T-helper 9 cell (primary cell): ENCODE data around the gene ARGLU1.

Source experiments
- DNase-seq: peaks from one replicate; pipeline ENCODE4 v3.0.0-alpha.2; 2020

Gene ARGLU1

DNA sequence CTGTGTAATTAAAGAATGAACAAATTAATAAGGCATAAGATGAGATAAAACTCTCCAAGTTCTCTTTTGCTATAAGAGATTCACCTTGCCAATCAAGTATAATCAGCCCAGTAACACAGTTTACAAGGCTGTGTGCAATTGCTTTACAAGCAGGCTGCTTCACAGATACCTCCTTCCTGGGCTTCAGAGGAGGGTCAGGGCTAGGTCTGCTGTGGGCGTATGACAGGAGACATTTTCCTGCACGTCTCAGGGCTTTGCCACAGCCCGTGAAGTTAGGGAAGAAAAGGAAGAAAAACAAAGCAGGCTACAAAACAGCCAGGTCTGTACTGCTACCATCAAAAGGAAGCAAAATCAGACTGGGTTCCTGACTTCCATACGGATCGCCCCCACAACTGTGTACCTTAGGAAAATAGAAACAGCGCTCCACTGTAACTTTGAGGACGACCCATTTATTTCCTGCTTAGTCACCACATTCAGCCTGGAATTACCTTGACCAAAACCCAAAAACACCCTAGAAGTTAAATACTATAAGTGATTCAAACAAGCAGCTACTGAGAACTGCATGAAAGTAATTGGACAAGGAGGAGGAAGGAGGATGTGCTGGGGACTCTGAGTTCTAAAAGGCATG is 44.9 kb downstream of the ARGLU1 start:
- no peak for DNase-seq

DNA sequence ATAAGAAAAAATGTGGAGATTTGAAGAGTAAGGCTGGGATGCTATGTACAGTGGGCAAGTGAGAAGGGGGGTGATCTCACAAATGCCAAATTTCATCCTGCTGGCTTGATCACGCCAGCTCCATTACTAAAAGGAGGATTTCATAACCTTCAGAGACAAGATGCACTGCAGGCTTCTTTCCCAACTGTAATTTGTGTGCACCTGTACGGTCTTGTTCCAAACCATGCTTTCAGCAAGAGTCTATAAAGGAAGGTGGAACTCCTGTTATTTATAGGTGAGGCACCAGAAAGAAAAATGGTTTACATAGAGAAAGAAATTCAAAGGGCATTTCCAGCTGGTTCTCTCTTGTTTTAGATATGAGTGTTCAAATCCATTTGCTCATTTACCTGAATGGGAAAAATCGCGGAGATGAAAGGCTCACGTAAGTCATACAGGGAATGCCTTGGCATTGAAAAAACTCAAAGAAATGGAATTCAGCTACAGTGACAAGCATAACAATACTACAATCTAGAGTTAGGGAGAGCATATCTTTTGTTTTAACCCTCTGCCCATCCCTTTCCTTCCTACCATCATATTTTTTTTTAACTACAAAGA is 45.7 kb downstream of the ARGLU1 start:
- DNase-seq = no peak

DNA sequence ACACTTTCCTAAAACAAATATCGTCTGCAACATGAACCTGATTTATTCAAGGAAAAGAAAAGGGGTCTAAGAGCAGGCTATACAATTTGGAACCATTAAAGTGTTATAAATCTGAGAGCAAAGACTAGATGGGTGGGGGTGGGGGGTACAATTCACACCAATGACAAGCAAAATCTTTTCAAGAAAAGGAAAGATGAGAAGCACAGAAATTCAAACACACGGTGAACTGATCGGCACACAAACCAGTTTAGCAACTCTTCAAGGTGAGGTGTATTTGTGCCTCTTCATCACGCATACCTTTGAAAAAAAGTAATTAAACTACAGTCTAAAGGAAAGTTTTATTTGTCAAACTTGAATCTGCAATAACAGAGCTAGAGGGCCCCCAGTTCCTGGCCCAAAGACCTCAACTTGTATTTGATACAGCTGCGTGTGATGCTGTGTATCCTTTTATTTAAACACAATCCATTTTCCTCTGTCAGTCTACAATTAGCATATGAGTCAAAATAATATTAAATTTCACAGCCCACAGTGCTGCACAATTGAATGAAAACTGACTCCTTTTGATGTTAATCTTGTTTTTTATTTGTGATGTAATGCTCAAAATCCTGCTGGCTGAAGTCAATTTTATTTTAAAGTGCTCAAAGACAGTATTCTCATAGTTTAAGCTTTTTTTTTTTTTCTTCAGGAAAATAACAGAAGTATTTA is 46.7 kb downstream of the ARGLU1 start:
- DNase-seq = no peak

DNA sequence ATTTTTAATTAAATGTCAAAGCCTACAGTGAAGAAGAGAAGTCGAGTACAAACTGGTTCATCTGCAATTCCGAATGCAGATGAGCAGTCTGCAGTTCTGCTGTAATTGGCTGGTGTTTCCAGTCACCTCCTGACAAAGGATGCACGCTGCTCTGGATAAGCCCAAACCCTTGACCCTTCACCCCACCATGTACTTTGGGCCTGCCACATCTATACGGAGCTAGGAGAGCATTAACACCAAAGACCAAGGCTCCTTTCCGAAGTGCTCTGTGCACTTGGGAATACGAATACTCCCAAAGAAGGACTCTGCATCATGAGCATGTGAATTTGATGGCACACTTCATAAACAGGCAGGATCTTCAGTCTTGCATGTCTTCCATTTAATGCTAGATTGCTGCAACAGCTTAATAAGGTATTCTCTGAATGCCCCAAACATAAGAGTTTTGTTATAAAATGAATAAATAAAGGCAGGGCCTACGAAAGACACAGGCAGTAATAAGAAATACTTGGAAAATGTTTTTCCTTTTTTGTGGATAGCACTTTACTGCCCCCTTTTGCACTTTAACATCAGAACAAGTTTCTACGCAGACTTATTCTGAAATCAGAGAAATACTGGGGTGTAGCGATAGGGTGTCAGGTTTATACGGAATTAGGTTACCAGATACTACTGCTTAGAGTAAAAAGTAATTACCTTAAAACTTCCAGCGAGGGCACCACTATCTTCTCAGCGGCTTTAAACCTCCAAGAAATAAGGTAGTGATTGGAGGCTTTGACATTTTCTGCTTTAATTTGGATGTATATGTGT is 47.5 kb downstream of the ARGLU1 start:
- DNase-seq = no peak

DNA sequence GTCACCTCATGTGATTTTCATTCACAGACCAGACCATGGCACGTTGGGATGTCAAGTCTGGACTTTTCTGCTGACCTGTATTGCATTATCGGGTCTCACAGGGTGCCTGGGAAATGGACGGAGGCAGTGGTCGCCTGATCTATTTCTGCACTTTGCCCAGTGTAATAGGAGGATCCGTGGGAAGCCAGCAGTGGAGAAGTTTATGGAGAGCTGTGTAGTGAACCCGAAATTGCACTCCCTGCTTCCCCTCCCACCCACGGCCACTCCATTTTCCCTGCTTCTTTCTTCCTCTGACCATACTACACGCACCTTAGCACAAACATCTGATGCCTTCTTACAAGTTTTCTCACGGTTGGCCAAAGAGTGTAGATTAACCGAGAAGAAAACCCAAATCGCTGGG is 49.4 kb downstream of the ARGLU1 start:
- no peak for DNase-seq

DNA sequence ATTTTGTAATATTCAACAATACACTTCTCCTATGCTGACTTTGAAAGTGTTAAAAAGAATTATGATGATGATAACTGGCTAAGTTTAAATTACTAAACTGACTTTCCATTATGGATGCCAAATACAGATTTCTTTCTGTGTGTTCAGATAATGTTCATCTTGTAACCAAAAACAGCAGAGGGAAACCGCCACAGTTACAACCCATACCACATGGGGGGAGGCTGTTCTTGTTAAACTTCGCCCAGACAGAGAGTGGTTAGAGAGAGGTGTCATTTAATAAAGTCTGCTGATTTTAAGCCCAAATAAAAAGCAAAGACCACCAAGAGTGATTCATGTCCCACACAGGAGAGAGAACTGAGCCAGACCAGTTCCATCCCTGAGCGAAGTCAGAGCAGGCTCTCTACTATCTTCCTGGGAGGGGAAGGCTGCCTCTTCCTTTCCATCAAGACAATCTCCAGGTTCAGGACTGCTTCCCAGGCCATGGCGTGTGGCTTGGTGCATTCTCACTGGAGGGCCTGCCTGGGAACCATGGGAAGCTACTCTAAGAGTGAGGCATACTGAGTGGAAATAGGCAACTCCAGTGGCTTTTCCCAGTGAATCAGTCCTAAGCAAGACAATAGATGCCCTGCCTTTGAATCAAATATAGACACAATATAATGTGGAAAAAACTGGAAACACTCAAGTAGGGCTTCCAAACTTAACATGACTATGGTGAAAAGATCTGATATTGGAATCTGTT is 50.7 kb downstream of the ARGLU1 start:
- DNase-seq = no peak

DNA sequence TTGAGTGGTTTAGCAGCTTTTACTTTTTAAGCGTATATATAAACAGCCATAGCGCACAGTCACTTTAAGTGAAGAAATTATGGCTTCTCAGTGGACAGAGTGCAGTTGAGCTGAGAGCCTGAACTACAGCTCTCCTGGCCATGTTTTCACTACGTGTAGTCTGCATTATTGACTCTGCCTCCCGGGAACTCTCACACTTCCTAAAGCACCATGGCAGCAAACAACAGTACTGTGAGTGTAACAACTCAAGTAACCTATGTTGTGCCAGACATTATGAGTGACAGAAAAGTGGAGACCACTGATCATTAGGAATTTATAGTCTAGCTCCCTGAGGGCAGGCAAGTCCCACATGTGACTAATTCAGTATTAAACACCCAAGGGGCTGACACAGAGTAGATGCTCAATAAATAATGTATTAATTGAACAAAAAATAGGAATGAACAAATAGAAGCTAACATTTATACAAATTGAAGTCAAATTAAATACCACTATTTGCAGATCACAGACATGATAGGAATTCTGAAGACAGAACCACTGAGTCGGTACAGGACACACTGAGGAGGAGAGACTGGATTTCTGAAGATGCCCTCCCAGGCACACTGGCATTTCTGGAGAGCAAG is 52.2 kb downstream of the ARGLU1 start:
- no peak for DNase-seq

DNA sequence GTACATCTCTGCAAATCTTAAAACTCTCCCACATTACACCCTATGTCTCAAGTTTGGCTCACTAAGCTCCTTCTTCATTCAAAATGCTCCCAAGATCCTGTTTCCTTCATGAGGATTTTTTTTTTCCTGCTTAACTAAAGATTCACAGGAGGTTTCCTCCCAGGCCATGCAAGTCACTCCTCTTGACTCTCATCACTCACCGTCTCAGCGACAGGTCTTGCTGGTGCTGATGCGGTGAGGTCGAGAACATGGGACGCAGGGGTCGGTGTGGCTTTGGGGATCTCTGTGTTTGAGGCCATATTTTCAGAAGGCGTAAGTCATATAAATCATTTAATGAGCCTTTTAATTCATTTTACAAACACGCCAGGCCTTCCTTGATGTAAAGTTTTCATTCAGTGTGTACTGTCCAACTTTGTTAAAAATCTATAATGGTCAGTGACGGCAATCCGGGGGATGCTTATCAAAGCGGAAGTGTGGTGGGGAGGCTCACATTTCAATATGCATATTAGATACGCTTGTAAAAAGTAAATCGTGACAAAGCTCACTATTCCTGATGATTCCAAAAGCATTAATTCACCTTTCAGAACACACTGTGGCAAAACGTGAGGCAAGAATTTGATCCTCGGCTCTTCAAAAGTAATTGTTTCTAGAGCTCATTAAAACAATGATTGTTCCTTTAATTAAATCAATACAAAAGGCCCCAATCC is 52.9 kb downstream of the ARGLU1 start:
- no peak for DNase-seq

DNA sequence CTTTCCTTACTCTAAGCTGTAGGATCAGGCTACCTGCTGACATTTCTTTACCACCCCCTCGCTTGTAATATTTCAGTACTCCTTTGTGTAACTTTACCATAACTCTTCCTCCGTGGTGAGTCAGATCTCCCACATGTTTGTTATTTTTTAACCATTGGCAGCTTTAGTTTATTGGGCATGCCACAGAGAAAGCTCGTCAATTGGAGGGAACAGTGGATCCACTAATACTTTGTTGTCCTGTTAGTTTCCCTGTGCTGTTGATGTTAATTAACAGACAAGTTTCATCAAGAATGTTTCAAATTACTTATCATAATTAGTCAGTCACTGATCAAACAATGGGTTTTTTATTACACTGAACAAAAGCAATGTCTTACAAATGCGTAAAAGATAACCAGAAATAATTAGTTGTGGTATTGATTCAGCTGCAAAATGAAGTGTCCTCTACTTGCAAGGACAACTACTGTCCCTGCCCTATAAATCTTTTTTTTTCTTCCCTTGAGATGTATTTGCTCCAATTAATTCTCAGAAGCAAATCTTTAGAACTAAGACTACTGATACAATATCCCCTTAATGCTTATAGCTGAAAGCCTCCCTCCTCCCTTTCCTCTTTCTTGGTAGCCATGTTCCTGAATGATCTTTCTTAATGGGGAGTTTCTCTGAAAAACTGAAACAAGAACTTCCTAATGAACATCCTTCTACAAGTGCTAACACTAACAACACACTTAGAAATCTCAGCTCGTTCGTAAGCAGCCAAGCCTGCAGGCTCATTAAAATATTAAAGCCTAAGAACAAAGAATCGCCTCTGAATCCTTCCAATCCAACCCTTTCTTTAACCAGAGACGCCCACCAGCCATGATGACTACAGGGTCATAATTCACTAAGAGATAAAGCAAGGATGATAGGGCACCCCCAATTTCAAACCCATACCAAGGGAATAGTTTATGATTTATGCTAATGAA is 54.6 kb downstream of the ARGLU1 start:
- DNase-seq = no peak

DNA sequence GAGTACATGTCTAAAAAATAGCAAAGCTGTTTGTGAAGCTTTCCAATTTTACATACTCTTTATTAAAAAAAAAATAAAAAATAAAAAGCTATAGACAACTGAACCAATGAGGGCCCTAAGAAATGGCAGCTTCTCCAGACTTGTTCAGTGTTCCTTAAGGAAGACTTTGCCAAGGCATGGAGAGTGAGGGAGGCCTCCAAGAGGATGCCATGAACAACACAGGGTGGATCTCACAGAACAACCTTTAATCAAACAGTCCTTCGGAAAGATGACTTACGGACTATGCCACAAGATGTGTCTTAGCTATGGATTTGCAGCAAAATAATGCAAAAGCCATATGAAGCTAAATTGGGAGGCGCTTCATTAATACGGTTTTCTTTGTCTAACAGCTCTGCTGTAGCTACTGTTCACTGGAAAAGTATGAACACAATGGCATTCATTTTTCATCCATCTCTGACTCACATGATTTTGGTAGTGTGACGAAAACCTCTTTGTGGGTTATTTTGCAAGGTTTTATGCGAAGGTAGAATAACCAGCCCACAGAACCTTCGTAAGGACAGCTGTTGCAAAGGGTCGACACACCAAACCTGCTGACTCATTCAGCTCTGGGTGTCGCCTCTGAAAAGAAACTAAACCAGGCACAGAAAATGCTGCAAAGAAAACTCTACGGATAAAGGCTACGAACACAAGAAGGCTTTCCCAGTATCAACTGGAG is 60.2 kb downstream of the ARGLU1 start:
- no peak for DNase-seq

DNA sequence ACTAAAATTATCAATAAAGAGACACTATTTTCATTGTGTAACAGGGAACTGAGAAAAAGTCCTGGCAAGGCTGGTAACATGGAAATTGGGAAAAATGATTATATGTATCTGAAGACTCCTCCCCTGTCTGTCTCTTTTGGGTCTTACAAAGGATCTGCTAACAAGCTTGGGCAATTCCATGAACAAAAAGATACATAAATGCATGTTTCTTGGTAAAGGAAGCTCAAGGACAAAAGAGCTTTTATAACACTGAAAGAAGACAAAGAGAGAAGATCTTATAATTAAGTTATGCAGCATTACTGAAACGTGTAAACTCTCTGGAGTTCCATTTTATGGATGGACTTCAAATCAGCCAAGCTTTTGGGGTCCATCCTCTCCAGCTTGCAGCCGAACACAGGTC is 61.7 kb downstream of the ARGLU1 start:
- no peak for DNase-seq

DNA sequence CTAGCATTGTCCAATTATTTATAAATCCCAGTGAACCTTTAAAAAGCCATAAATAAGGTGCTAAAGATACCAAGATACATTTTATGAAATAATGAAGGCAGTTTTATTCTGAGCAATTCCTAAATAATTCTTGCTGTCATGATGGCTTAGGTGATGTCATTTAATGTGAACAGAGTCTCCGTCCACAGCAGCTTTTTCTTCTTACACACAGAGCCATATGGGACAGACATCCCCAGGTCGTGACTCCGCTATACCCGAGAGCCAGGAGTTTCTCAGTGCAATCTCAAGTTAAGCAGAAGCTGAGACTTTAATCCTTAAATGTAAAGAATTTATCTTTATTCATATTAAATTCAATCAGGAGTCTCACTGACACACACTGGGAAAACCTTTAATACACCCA is 62.2 kb downstream of the ARGLU1 start:
- no peak for DNase-seq

DNA sequence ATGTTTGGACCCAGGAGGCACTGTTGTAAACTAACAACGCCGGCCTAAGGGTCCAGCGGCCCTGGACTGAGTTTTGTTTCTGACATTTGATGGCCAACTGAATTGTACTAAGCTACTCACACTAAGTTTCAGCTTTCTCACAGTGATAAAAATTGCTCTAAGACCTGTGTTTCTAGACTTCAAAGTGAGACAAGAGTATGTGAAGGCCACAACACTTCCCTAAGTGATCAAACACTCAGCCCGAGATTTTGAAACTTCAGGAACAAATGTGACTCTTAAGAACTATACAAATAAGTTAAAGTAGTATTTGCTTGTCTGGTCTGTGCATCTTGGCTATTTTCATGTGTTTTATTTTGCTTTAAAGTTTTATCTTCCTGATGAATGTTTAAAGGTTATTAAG is 62.6 kb downstream of the ARGLU1 start:
- no peak for DNase-seq

DNA sequence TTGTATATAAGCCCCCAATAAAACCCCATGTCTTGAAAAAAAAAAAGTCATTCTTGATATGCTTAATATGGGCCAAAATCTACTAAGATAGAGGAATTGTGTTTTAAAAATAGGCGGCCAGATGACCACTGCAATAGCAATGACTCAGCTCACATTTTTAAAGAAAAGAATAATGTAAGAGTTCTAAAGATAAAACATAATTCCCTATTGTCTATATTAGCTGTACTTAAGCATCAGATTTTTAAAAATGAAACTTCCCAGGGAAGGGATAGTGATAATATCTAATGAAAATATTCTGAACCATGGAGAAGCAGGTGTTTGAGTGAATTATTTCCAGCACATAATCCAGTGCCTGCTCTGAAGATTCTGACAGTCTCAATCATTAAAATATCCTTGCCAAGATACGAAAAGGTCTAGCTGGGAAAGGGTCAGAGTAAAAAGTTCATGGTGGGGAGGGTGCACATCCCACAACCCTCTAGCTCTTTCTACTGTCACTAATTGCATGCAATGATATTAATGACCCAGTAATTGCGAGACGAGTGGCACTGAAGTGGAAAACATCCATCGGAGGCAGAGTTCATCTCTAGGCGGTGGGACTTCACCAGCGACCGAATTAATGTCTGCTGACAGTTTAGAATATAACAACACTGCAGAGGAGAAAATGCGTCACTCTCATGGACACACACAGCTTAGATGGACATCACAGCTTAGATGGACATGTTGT is 64.0 kb downstream of the ARGLU1 start:
- no peak for DNase-seq

DNA sequence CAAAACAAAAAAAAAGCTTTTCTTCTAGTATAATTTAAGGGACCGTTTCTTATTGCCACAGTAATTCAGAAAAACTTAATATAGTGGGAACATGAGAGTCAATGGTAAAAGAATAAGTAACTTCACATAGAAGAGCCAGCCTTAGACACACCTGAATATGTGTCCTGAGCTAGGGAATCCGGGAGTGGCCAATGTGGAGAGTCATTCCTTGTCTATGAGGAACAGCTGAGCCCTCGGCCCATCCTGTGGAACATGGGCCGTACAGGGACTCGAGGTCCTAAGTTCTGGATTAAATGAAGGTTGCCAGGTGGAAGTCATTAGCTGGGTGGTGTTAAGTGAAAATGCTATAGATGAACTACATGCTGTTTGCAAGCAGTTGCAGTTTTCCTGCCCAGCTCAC is 64.7 kb downstream of the ARGLU1 start:
- no peak for DNase-seq

DNA sequence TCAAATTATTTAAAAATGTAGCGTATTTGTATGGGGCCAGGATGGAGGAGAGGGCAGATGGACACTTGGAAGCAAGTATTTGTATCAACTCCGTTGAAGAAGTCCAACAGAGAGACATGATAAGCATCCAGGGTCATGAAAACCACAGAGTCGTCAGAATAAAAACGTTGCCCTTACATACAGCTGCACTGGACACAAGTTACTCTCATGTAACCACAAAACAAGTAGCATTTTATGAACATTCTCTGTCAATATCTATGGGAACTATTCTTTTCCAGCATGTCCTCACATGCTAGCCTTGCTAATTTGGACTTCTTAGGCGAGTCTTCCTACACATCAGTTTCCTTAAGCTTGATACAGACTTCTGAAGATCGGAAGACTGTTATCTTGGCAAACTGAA is 67.5 kb downstream of the ARGLU1 start:
- no peak for DNase-seq

DNA sequence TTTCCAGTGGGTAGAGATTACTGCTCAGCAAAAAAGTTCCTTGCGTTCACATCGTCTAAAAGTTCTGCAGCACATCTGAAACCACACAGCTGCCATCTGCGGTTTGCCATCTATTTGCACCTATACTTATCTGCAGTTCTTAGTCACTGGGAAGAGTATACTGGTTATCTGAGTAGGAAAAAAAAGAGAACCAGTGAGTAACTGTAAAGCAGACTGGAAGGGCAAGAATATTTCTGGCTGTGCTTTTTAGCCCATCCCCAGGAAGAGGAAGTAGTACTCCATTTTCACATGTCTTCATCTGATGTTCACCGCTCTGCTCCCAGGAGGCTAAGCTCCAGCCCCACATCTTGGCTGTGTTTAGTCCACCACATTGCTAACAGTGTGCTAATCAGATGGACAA is 68.0 kb downstream of the ARGLU1 start:
- DNase-seq = no peak

DNA sequence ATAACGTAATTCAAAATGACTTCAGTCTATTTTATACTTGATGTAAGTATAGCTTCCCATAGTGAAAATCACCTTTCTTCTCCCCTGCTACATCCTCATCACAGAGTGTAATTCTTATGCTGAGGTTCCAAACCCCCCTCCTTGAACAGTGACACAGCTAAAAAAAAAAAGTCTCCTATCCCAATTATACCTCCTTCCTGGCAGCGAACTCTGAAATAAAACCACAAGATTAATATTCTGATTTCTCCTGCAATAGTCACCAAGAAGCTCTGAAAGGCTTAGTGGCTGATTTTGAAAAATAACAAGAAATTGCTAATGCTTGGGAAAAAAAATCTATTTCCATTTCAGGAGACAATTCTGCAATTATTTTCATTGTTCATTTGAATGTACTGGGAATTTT is 68.8 kb downstream of the ARGLU1 start:
- DNase-seq = no peak

DNA sequence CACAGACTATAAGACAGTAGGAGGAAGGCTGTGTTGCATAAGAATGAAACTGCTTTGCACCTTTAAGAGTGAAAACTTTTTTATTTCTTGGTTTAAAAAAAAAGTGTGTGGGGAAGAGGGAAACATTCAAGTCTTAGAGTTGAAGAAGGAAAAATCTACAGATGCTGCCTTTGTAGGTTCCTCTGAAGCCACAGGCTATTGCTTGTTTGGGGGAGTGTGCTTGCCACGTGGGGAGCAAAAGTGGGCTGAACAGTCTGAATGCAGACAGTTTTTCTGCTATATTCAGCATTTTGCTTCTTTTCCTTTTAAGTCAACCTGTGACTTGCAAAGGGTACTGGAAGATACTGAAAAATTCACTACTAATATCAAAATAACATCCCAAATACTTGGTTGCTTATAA is 69.4 kb downstream of the ARGLU1 start:
- DNase-seq = no peak
